Epithelial cell of esophagus (primary cell): ENCODE measurements around the gene CADPS.
A peak's percentile ranks its signal among the peaks of the same experiment; 100 is the strongest.

ENCODE experiments used
- DNase-seq: peaks from one replicate; pipeline ENCODE4 v3.0.0; 2010; ENCODE audit warnings: low read depth
- H3K4me3 ChIP-seq: 2 replicates; pipeline ENCODE4 v1.5.1; 2011; ENCODE audit warnings: mild to moderate bottlenecking, low read length, control low read depth
- TF ChIP-seq, protein P1 (sequence below): IDR thresholded peaks from 2 replicates; pipeline ENCODE4 v1.5.1; 2011; ENCODE audit warnings: low read depth, mild to moderate bottlenecking, low read length, control low read depth, inconsistent platforms; ENCODE audit not compliant: insufficient read depth; ENCODE audit errors: missing control alignments

The CADPS gene

DNA sequence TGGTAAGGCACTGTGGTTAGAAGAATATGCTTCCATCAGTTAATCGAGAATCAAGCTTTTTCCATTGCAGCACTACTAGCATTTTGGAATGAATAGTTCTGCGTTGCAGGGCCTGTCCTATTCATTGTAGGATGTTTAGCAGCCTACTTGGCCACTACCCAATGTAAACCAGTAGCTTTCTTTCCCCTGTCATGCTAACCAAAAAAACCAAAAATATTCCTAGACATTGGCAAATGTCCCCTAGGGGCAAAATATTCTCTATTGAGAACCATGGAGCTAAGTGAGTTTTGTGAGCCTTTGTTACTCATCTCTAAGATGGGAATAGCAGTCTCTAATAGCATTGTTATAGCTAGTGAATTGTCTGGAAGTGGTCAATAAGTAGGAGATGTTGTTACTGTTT lies 187.2 kb downstream of the CADPS start:
- no peak overlapping the region for H3K4me3 ChIP-seq
- TF ChIP-seq, protein P1, sequence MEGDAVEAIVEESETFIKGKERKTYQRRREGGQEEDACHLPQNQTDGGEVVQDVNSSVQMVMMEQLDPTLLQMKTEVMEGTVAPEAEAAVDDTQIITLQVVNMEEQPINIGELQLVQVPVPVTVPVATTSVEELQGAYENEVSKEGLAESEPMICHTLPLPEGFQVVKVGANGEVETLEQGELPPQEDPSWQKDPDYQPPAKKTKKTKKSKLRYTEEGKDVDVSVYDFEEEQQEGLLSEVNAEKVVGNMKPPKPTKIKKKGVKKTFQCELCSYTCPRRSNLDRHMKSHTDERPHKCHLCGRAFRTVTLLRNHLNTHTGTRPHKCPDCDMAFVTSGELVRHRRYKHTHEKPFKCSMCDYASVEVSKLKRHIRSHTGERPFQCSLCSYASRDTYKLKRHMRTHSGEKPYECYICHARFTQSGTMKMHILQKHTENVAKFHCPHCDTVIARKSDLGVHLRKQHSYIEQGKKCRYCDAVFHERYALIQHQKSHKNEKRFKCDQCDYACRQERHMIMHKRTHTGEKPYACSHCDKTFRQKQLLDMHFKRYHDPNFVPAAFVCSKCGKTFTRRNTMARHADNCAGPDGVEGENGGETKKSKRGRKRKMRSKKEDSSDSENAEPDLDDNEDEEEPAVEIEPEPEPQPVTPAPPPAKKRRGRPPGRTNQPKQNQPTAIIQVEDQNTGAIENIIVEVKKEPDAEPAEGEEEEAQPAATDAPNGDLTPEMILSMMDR: no peak
- peak; percentile 85 for DNase-seq

DNA sequence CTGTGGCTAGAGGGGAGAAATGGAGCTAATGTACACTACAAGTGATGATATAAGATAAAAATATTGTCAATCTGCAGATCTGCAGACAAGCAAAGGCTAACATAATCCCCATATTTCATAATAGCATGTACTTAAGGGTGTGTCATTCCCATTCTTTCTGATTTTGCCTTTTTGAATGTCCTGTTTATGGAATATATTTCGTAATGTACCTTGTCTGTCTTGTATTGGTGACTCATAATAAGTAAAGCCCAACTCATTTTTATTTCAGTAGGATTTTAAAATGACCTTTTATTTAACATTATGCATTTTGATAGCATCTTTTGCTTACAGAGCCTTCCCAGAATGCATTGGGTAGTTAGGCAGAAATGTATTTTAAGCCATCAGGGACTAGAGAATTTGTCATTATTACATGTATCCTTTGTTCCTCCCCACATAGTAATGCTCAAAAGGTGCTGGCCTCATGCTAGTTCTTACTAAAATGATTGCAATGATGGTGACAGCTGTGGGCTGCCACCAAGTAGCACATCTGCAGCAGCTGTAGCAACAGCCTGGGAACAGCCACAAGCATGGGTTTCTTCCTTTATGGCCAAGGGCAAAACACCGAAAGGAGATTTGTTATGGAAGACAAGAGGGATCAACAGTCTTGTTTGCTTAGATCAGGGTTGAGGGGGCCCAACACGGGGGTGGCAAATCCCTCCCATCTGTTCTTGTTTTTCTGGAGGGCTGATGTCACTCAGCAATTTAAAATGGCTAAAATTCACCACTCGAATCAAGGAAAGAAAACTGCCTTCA lies 188.5 kb downstream of the CADPS start:
- TF ChIP-seq, protein P1: no peak
- H3K4me3 ChIP-seq: no peak overlapping the region
- DNase-seq: peak; percentile 90

DNA sequence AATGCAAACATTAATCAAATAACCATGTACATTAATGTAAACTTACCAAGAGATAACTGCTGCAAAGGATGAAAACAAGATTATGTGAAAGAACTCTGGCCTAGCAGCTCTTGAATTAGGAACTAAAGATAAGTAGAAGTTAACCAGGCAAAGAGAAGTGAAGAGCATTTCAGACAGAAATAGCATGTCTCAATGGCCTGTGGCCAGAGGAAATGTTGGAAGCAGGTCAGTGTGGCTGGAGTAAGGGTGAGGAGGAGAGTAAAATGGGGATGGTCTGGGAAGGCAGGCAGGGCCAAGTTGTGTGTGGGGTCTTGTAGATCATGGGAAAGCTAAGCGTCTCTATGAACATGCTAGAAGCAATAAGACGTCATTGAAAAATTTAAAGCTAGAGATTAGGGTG lies 192.4 kb downstream of the CADPS start:
- H3K4me3 ChIP-seq: no peak overlapping the region
- no peak for DNase-seq
- TF ChIP-seq, protein P1: no peak

DNA sequence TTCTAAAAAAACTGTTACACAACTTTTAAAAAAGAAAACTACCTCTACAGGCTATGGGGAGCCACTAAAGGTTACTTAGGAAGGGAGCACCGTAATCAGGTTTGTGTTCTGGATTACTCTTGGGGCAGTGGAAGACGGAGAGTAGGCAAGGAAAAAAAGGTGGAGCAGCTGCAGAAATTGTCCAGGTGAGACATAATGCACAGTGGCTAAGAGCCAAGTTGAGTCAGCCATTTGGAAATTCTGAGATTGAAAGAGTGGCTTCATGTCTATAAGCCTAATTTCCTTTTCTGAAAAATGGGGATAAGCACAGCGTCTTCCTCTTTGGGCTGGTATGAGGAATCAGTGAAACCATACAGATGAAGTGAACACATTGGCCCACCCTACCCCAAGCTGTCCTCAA lies 195.2 kb downstream of the CADPS start:
- peak; percentile 84 for DNase-seq

DNA sequence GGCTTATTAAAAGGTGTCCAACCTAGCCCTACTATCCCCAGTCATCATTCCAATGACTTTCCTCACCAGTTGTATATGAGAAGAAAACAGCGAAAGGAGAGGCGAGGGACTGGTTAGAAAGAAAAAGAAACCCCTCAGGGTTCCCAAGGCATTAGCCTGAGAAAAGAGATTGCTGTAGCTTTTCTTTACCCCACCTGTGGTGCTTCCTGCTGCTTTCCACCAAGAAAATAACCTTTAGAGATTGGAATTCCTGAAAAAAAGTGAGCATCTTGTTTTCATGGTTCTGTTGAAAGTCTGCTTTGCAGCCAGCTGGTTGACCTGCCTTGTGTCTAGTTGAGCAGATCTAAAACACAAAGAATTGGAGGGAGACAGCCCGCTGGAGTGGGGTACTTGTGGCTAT lies 196.4 kb downstream of the CADPS start:
- TF ChIP-seq, protein P1: no peak
- no peak overlapping the region for H3K4me3 ChIP-seq
- no peak for DNase-seq

More for the DNA sequence above, 195.2 kb downstream of the CADPS start:
- TF ChIP-seq, protein P1: no peak
- no peak overlapping the region for H3K4me3 ChIP-seq

DNA sequence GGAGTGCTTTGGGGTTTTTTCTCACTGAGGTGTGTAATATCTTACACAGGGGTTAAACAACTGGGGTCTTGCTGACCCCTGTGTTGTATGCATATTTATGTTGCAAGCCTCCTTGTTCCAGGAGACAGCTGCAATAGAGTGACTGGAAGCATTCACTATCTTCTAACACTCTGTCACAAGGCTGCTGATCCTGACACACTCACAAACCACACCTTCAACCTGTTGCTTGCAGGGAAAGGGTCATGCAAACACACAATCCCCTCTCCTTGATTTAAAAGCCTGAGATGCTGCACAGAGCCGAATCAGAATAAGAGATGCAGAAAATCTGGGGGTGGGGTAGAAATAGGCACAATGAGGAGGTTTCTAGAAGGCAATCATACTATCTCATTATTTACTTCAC lies 197.3 kb downstream of the CADPS start:
- TF ChIP-seq, protein P1: no peak
- H3K4me3 ChIP-seq: no peak overlapping the region
- DNase-seq: no peak

DNA sequence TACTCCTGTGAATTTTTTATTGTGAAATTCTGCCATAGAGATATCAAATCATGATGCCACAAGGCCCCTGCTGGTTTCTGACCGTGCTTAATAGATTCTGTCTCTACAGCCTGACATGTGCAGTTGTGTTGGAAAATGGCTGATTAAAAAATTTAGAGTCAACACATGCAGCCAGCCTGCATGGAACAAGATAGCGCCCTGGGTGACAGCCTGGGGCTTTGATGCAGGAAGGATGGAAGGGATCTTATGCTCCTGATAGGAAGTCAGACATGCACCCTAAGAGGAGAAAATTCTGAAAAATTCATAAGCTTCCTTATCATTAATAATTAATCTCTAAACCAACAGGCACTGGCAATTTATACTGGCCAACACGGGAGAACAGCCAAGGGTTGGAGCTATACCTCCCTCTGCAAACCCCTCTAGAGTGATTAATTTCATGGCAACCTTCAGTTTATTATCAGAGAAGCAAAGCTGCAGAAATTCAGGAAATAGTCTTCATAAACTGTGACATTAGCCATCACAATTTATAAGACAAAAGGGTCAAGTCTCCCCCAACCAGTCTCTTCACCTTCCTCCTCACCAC lies 198.4 kb downstream of the CADPS start:
- no peak overlapping the region for H3K4me3 ChIP-seq
- TF ChIP-seq, protein P1: no peak
- DNase-seq: no peak
